WTC11 (cell line): ENCODE data around the gene MTCL1. TPM values are rescaled to one million over a fixed set of nuclear protein-coding genes. Genes with fewer than 3 reads are reported as not detected.

Experiments
- ATAC-seq: fragments of 200-7000 bp; cut with Tn5 transposase; 2 replicates; pipeline ENCODE4 v1.10.0; 2021; ENCODE audit warnings: mild to moderate bottlenecking, moderate library complexity
- CTCF ChIA-PET: fragments of 300-600 bp; sonication (Branson Sonifier 250); formaldehyde crosslinking; loops from one replicate; lab custom pipeline; 2021; ENCODE audit warnings: antibody characterized with exemption; lab: Charles Lee
- POLR2A ChIA-PET: fragments of 350-600 bp; sonication (Branson Sonifier 250); formaldehyde crosslinking; loops from one replicate; lab custom pipeline; 2021; ENCODE audit warnings: antibody characterized with exemption; lab: Charles Lee
- DNase-seq: peaks from one replicate; pipeline ENCODE4 v3.0.0; 2021; ENCODE audit warnings: low spot score
- H3K27ac Mint-ChIP-seq: 2 replicates; pipeline ENCODE4 v1.8.0; 2021; ENCODE audit warnings: mixed read lengths
- H3K27me3 Mint-ChIP-seq: 2 replicates; pipeline ENCODE4 v1.8.0; 2021; ENCODE audit warnings: low read depth, mild to moderate bottlenecking, moderate library complexity, mixed read lengths
- H3K36me3 Mint-ChIP-seq: 2 replicates; pipeline ENCODE4 v1.8.0; 2021; ENCODE audit warnings: mixed read lengths
- H3K4me1 Mint-ChIP-seq: 2 replicates; pipeline ENCODE4 v1.8.0; 2022; ENCODE audit warnings: mixed read lengths
- H3K4me3 Mint-ChIP-seq: 2 replicates; pipeline ENCODE4 v1.8.0; 2021; ENCODE audit warnings: mild to moderate bottlenecking, moderate library complexity, mixed read lengths
- H3K9me3 Mint-ChIP-seq: 2 replicates; pipeline ENCODE4 v1.8.0; 2021; ENCODE audit warnings: mixed read lengths
- ATF1 ChIP-seq: sonication (generic); formaldehyde crosslinking; IDR thresholded peaks from 2 replicates; pipeline ENCODE4 v1.8.1; 2023; ENCODE audit warnings: mild to moderate bottlenecking, moderate library complexity, missing genetic modification reagents
- CREM ChIP-seq: sonication (generic); formaldehyde crosslinking; IDR thresholded peaks from 2 replicates; pipeline ENCODE4 v1.8.1; 2022; ENCODE audit warnings: mild to moderate bottlenecking, missing genetic modification reagents, moderate library complexity
- ELF4 ChIP-seq: sonication (generic); formaldehyde crosslinking; IDR thresholded peaks from 2 replicates; pipeline ENCODE4 v1.8.1; 2022; ENCODE audit warnings: low read depth, mild to moderate bottlenecking, moderate library complexity, missing genetic modification reagents
- GABPB1 ChIP-seq: sonication (generic); formaldehyde crosslinking; IDR thresholded peaks from 2 replicates; pipeline ENCODE4 v1.8.1; 2023; ENCODE audit warnings: mild to moderate bottlenecking, missing genetic modification reagents
- HMGA2 ChIP-seq: fragments of 250-450 bp; sonication (Bioruptor Pico); IDR thresholded peaks from 2 replicates; pipeline ENCODE4 v1.4.0; 2021; ENCODE audit warnings: mild to moderate bottlenecking, moderate library complexity
- IRF2 ChIP-seq: sonication (generic); formaldehyde crosslinking; IDR thresholded peaks from 2 replicates; pipeline ENCODE4 v1.8.0; 2022; ENCODE audit warnings: low read depth, missing genetic modification reagents, borderline replicate concordance
- KAT7 ChIP-seq: sonication (generic); formaldehyde crosslinking; IDR thresholded peaks from 2 replicates; pipeline ENCODE4 v1.8.1; 2023; ENCODE audit warnings: missing genetic modification reagents, mild to moderate bottlenecking, borderline replicate concordance
- NFATC4 ChIP-seq: fragments of 250-450 bp; sonication (Bioruptor Pico); IDR thresholded peaks from 2 replicates; pipeline ENCODE4 v1.9.0; 2021; ENCODE audit warnings: mild to moderate bottlenecking
- NR1H2 ChIP-seq: sonication (generic); formaldehyde crosslinking; IDR thresholded peaks from 2 replicates; pipeline ENCODE4 v1.9.0; 2021; ENCODE audit warnings: mild to moderate bottlenecking, moderate library complexity, missing genetic modification reagents
- NR3C1 ChIP-seq: sonication (generic); formaldehyde crosslinking; conservative IDR thresholded peaks from 2 replicates; pipeline ENCODE4 v1.8.1; 2023; ENCODE audit warnings: low read depth, mild to moderate bottlenecking, missing genetic modification reagents
- RORB ChIP-seq: fragments of 250-450 bp; sonication (Bioruptor Pico); IDR thresholded peaks from 2 replicates; pipeline ENCODE4 v1.9.0; 2021; ENCODE audit warnings: mild to moderate bottlenecking
- SMAD4 ChIP-seq: sonication (generic); formaldehyde crosslinking; IDR thresholded peaks from 2 replicates; pipeline ENCODE4 v1.8.0; 2022; ENCODE audit warnings: mild to moderate bottlenecking, missing genetic modification reagents
- TEAD4 ChIP-seq: sonication (generic); formaldehyde crosslinking; IDR thresholded peaks from 2 replicates; pipeline ENCODE4 v1.8.0; 2022; ENCODE audit warnings: mild to moderate bottlenecking, missing genetic modification reagents
- ZNF121 ChIP-seq: sonication (generic); formaldehyde crosslinking; IDR thresholded peaks from 2 replicates; pipeline ENCODE4 v1.8.0; 2023; ENCODE audit warnings: missing genetic modification reagents
- ZNF396 ChIP-seq: fragments of 250-450 bp; sonication (Bioruptor Pico); IDR thresholded peaks from 2 replicates; pipeline ENCODE4 v1.8.0; 2021; ENCODE audit warnings: mild to moderate bottlenecking, moderate library complexity, borderline replicate concordance
- ZNF423 ChIP-seq: fragments of 250-450 bp; sonication (Bioruptor Pico); IDR thresholded peaks from 2 replicates; pipeline ENCODE4 v2.1.2; 2022; ENCODE audit warnings: mild to moderate bottlenecking, moderate library complexity
- total RNA-seq: library from RNA; stranded (reverse); gene quantifications from 3 replicates; pipeline ENCODE4 v1.2.3, GENCODE V29; 2021
- TF ChIP-seq, protein P1 (sequence below): sonication (generic); formaldehyde crosslinking; IDR thresholded peaks from 2 replicates; pipeline ENCODE4 v1.8.1; 2023; ENCODE audit warnings: mild to moderate bottlenecking, moderate library complexity, missing genetic modification reagents
- TF ChIP-seq, protein P2 (sequence below): sonication (generic); formaldehyde crosslinking; IDR thresholded peaks from 2 replicates; pipeline ENCODE4 v1.8.1; 2023; ENCODE audit warnings: mild to moderate bottlenecking, missing genetic modification reagents, moderate library complexity
- TF ChIP-seq, protein P3 (sequence below): sonication (generic); formaldehyde crosslinking; IDR thresholded peaks from 2 replicates; pipeline ENCODE4 v1.8.1; 2022; ENCODE audit warnings: missing genetic modification reagents, borderline replicate concordance
- TF ChIP-seq, protein P4 (sequence below): fragments of 250-450 bp; sonication (Bioruptor Pico); IDR thresholded peaks from 2 replicates; pipeline ENCODE4 v1.9.0; 2021; ENCODE audit warnings: mild to moderate bottlenecking
- TF ChIP-seq, protein P5 (sequence below): sonication (generic); formaldehyde crosslinking; IDR thresholded peaks from 2 replicates; pipeline ENCODE4 v1.8.0; 2022; ENCODE audit warnings: mild to moderate bottlenecking, missing genetic modification reagents
- TF ChIP-seq, protein P6 (sequence below): sonication (generic); formaldehyde crosslinking; IDR thresholded peaks from 2 replicates; pipeline ENCODE4 v1.8.1; 2023; ENCODE audit warnings: mild to moderate bottlenecking, missing genetic modification reagents, borderline replicate concordance
- TF ChIP-seq, protein P7 (sequence below): fragments of 250-450 bp; sonication (Bioruptor Pico); IDR thresholded peaks from 2 replicates; pipeline ENCODE4 v1.9.0; 2021; ENCODE audit warnings: moderate library complexity, mild to moderate bottlenecking, inconsistent platforms, borderline replicate concordance
- TF ChIP-seq, protein P8 (sequence below): sonication (generic); formaldehyde crosslinking; conservative IDR thresholded peaks from 2 replicates; pipeline ENCODE4 v1.8.1; 2023; ENCODE audit warnings: mild to moderate bottlenecking, low read depth, missing genetic modification reagents, moderate library complexity

MTCL1 gene
- total RNA-seq, 1 experiment from 2014 or later: 64.3 TPM

DNA sequence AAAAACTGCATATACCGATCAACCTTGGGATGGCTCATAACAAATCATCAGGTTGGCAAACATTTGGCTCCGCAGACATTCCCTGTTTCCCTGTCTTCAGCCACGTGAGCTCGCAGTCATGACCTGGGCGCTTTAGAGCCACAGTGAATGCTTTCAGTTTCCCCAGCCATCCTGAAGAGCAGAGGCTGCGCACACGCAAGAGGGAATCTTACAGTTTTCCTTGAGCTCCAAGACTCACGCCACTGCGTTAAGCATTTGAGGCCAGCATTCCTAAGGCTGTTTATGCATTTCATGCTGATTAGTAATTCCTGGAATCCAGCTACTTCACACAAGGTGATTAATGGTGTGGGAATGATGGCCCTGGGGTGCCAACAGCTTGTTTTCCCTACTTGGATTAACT is 95.1 kb downstream of the MTCL1 start:
- H3K4me3 Mint-ChIP-seq: no peak overlapping the region; the same call in 1 of the 2 replicates
- H3K4me1 Mint-ChIP-seq: peaks cover 64% of the 10 kb centered on the region
- TF ChIP-seq, protein P1, sequence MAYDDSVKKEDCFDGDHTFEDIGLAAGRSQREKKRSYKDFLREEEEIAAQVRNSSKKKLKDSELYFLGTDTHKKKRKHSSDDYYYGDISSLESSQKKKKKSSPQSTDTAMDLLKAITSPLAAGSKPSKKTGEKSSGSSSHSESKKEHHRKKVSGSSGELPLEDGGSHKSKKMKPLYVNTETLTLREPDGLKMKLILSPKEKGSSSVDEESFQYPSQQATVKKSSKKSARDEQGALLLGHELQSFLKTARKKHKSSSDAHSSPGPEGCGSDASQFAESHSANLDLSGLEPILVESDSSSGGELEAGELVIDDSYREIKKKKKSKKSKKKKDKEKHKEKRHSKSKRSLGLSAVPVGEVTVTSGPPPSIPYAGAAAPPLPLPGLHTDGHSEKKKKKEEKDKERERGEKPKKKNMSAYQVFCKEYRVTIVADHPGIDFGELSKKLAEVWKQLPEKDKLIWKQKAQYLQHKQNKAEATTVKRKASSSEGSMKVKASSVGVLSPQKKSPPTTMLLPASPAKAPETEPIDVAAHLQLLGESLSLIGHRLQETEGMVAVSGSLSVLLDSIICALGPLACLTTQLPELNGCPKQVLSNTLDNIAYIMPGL: no peak
- no peak for TF ChIP-seq KAT7 (CRISPR knock-in tag)
- no peak for TF ChIP-seq NR1H2
- no peak for TF ChIP-seq SMAD4 (CRISPR knock-in tag)
- TF ChIP-seq ZNF423: no peak
- TF ChIP-seq NR3C1: no peak
- TF ChIP-seq, protein P2, sequence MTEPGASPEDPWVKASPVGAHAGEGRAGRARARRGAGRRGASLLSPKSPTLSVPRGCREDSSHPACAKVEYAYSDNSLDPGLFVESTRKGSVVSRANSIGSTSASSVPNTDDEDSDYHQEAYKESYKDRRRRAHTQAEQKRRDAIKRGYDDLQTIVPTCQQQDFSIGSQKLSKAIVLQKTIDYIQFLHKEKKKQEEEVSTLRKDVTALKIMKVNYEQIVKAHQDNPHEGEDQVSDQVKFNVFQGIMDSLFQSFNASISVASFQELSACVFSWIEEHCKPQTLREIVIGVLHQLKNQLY (CRISPR knock-in tag): no peak
- TF ChIP-seq ZNF396 (CRISPR knock-in tag): no peak
- TF ChIP-seq, protein P3, sequence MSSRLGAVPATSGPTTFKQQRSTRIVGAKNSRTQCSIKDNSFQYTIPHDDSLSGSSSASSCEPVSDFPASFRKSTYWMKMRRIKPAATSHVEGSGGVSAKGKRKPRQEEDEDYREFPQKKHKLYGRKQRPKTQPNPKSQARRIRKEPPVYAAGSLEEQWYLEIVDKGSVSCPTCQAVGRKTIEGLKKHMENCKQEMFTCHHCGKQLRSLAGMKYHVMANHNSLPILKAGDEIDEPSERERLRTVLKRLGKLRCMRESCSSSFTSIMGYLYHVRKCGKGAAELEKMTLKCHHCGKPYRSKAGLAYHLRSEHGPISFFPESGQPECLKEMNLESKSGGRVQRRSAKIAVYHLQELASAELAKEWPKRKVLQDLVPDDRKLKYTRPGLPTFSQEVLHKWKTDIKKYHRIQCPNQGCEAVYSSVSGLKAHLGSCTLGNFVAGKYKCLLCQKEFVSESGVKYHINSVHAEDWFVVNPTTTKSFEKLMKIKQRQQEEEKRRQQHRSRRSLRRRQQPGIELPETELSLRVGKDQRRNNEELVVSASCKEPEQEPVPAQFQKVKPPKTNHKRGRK: no peak
- no peak for TF ChIP-seq RORB (CRISPR knock-in tag)
- no peak for TF ChIP-seq GABPB1 (CRISPR knock-in tag)
- no peak for TF ChIP-seq ELF4 (CRISPR knock-in tag)
- TF ChIP-seq NFATC4 (CRISPR knock-in tag): no peak
- TF ChIP-seq, protein P4, sequence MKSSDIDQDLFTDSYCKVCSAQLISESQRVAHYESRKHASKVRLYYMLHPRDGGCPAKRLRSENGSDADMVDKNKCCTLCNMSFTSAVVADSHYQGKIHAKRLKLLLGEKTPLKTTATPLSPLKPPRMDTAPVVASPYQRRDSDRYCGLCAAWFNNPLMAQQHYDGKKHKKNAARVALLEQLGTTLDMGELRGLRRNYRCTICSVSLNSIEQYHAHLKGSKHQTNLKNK (CRISPR knock-in tag): no peak
- TF ChIP-seq IRF2 (CRISPR knock-in tag): no peak
- no peak for TF ChIP-seq CREM (CRISPR knock-in tag)
- no peak for TF ChIP-seq ATF1 (CRISPR knock-in tag)
- TF ChIP-seq, protein P5, sequence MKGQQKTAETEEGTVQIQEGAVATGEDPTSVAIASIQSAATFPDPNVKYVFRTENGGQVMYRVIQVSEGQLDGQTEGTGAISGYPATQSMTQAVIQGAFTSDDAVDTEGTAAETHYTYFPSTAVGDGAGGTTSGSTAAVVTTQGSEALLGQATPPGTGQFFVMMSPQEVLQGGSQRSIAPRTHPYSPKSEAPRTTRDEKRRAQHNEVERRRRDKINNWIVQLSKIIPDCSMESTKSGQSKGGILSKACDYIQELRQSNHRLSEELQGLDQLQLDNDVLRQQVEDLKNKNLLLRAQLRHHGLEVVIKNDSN: no peak
- ATAC-seq: peak; percentile 71
- H3K27ac Mint-ChIP-seq: peak overlapping the region; percentile 97
- H3K36me3 Mint-ChIP-seq: peaks cover 37% of the 10 kb centered on the region
- ChIA-PET POLR2A (interaction anchor here (0.7 kb wide), 1 partner anchor 21 kb away, joined by 13 read pairs; no protein-coding TSS in a partner anchor), CTCF (interaction anchor here (0.6 to 1.4 kb wide), 7 partner anchors 34 to 400 kb away, joined by 3 to 6 read pairs (median 3); no protein-coding TSS in a partner anchor)
- no peaks in the 10 kb centered on the region for H3K27me3 Mint-ChIP-seq
- H3K9me3 Mint-ChIP-seq: no peaks in the 10 kb centered on the region
- no peak for DNase-seq

DNA sequence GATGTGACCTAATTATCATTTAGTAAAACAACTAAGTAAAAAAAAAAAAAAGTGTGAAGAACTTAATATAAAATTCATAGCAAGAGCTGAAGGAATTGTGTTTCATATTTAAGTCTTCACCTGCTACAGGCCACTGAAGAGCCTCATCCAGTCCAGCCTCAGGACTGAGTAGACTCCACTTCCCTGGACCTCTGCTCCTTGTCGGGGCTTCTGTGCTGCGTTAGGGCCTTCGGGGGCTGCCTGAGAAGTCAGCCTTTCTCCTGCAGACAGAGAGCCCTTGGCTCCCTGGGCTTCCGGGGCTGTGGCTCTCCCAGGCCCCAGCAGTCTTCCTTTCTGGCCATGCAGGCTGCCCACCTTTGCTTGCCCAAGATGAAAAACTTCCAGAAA is 95.5 kb downstream of the MTCL1 start:
- Mint-ChIP-seq H3K4me3 (no peak overlapping the region; the same call in 1 of the 2 replicates), H3K4me1 (peaks cover 60% of the 10 kb centered on the region), H3K27ac (peak overlapping the region; percentile 97), H3K27me3 (no peaks in the 10 kb centered on the region), H3K9me3 (no peaks in the 10 kb centered on the region), H3K36me3 (peaks cover 37% of the 10 kb centered on the region)
- DNase-seq: no peak
- POLR2A ChIA-PET: interaction anchor here (0.7 kb wide), 1 partner anchor 22 kb away, joined by 13 read pairs; no protein-coding TSS in a partner anchor
- CTCF ChIA-PET: interaction anchor here (0.6 to 1.4 kb wide), 8 partner anchors 35 to 716 kb away, joined by 3 to 6 read pairs (median 3); no protein-coding TSS in a partner anchor
- TF ChIP-seq, protein P6, sequence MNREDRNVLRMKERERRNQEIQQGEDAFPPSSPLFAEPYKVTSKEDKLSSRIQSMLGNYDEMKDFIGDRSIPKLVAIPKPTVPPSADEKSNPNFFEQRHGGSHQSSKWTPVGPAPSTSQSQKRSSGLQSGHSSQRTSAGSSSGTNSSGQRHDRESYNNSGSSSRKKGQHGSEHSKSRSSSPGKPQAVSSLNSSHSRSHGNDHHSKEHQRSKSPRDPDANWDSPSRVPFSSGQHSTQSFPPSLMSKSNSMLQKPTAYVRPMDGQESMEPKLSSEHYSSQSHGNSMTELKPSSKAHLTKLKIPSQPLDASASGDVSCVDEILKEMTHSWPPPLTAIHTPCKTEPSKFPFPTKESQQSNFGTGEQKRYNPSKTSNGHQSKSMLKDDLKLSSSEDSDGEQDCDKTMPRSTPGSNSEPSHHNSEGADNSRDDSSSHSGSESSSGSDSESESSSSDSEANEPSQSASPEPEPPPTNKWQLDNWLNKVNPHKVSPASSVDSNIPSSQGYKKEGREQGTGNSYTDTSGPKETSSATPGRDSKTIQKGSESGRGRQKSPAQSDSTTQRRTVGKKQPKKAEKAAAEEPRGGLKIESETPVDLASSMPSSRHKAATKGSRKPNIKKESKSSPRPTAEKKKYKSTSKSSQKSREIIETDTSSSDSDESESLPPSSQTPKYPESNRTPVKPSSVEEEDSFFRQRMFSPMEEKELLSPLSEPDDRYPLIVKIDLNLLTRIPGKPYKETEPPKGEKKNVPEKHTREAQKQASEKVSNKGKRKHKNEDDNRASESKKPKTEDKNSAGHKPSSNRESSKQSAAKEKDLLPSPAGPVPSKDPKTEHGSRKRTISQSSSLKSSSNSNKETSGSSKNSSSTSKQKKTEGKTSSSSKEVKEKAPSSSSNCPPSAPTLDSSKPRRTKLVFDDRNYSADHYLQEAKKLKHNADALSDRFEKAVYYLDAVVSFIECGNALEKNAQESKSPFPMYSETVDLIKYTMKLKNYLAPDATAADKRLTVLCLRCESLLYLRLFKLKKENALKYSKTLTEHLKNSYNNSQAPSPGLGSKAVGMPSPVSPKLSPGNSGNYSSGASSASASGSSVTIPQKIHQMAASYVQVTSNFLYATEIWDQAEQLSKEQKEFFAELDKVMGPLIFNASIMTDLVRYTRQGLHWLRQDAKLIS (CRISPR knock-in tag): no peak
- TF ChIP-seq RORB (CRISPR knock-in tag) (no peak), HMGA2 (no peak), TEAD4 (CRISPR knock-in tag) (no peak), ZNF121 (no peak)
- TF ChIP-seq, protein P7, sequence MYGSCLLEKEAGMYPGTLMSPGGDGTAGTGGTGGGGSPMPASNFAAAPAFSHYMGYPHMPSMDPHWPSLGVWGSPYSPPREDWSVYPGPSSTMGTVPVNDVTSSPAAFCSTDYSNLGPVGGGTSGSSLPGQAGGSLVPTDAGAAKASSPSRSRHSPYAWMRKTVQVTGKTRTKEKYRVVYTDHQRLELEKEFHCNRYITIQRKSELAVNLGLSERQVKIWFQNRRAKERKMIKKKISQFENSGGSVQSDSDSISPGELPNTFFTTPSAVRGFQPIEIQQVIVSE (CRISPR knock-in tag): no peak
- TF ChIP-seq, protein P8, sequence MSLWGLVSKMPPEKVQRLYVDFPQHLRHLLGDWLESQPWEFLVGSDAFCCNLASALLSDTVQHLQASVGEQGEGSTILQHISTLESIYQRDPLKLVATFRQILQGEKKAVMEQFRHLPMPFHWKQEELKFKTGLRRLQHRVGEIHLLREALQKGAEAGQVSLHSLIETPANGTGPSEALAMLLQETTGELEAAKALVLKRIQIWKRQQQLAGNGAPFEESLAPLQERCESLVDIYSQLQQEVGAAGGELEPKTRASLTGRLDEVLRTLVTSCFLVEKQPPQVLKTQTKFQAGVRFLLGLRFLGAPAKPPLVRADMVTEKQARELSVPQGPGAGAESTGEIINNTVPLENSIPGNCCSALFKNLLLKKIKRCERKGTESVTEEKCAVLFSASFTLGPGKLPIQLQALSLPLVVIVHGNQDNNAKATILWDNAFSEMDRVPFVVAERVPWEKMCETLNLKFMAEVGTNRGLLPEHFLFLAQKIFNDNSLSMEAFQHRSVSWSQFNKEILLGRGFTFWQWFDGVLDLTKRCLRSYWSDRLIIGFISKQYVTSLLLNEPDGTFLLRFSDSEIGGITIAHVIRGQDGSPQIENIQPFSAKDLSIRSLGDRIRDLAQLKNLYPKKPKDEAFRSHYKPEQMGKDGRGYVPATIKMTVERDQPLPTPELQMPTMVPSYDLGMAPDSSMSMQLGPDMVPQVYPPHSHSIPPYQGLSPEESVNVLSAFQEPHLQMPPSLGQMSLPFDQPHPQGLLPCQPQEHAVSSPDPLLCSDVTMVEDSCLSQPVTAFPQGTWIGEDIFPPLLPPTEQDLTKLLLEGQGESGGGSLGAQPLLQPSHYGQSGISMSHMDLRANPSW (CRISPR knock-in tag): no peak
- peak; percentile 59 for ATAC-seq
